DND-41 (cell line): ENCODE data around the gene NEBL.

ENCODE experiments used
- CTCF ChIP-seq: IDR thresholded peaks from 2 replicates; pipeline ENCODE4 v1.5.1; 2012; ENCODE audit warnings: borderline replicate concordance, low read length, moderate library complexity, mild to moderate bottlenecking; ENCODE audit not compliant: poor library complexity, severe bottlenecking; ENCODE audit errors: extremely low read depth
- EZH2 ChIP-seq: IDR thresholded peaks from 3 replicates; pipeline ENCODE4 v1.6.1; 2012; ENCODE audit warnings: borderline replicate concordance, low read depth, mild to moderate bottlenecking, moderate library complexity, low read length, inconsistent platforms; ENCODE audit not compliant: severe bottlenecking

- TF ChIP-seq CTCF (no peak), EZH2 (no peak)
These were observed 38.8 kb upstream of the NEBL start for GRCh38 chr10:20935931-20936330.
